Gastrocnemius medialis (tissue), 4 donors: Measurements from ENCODE around the gene STK17A. TPM values are rescaled to one million over a fixed set of nuclear protein-coding genes. Genes with fewer than 3 reads are reported as not detected.

Experiments used
- ATAC-seq, 2 donors: fragments of 150-250 bp; one replicate each; pipeline ENCODE4 v1.9.1; 2016
- DNase-seq, 2 donors: peaks; one replicate each; pipeline ENCODE4 v3.0.0-alpha.2; 2019
- H3K27ac ChIP-seq, 4 donors: fragments of 200-600 bp; sonication (generic); 1 replicate in 1 of 4; 2 replicates in 3 of 4; pipeline ENCODE4 v1.5.1; 2016 to 2018; ENCODE audit warnings: mild to moderate bottlenecking in 2 of 4, moderate library complexity in 1 of 4
- H3K27me3 ChIP-seq, 3 donors: fragments of 200-600 bp; sonication (generic) in 2 of 3; 1 replicate in 1 of 3; 2 replicates in 2 of 3; pipeline versions ENCODE4 v1.5.1 to v1.6.0; 2016 to 2019; ENCODE audit warnings: mild to moderate bottlenecking in 1 of 3, moderate library complexity in 1 of 3
- H3K36me3 ChIP-seq, 2 donors: fragments of 200-600 bp; sonication (generic) in 1 of 2; one replicate each; pipeline ENCODE4 v1.5.1; 2017 to 2018
- H3K4me1 ChIP-seq, 2 donors: fragments of 200-600 bp; sonication (generic) in 1 of 2; one replicate each; pipeline ENCODE4 v1.5.1; 2016 to 2017; ENCODE audit warnings: mild to moderate bottlenecking in 2 of 2
- H3K4me3 ChIP-seq, 4 donors: fragments of 200-600 bp; sonication (generic) in 3 of 4; 1 replicate in 1 of 4; 2 replicates in 3 of 4; pipeline ENCODE4 v1.5.1; 2016 to 2019; ENCODE audit warnings: mild to moderate bottlenecking in 2 of 4
- H3K9me3 ChIP-seq, 3 donors: fragments of 200-600 bp; sonication (generic) in 2 of 3; 1 replicate in 1 of 3; 2 replicates in 2 of 3; pipeline ENCODE4 v1.5.1; 2016 to 2019
- POLR2A ChIP-seq, 2 donors: fragments of 450-650 bp; IDR thresholded peaks; one replicate each; pipeline ENCODE4 v1.6.1; 2017; ENCODE audit warnings: antibody characterized with exemption in 2 of 2, mild to moderate bottlenecking in 2 of 2, moderate library complexity in 2 of 2
- in situ Hi-C, 4 donors: fragments of 200-750 bp; cut with MboI; loops; one replicate each; pipeline versions ENCODE4 v1.15.0 to v1.8.0; 2017; ENCODE audit warnings: low sequenced_read_pairs in 4 of 4
- intact Hi-C: fragments of 100-400 bp; cut with DNase I; formaldehyde crosslinking; loops from one replicate; pipeline ENCODE4 v1.15.1; 2023; ENCODE audit warnings: low total_unique reads
- total RNA-seq, 4 donors: library from RNA; depleted of rRNA; stranded (reverse); fragments of >200 nt; gene quantifications; one replicate each; pipeline versions ENCODE4 v1.1.0 to v1.2.3, GENCODE V29; 2016
- TF ChIP-seq, protein P1 (sequence below), 5 experiments: fragments of 450-650 bp in 3 of 5; fragments of 200-600 bp in 2 of 5; sonication (generic) in 2 of 5; IDR thresholded peaks in 4 of 5; conservative IDR thresholded peaks in 1 of 5; 1 replicate in 4 of 5; 2 replicates in 1 of 5; pipeline ENCODE4 v1.5.1; 2016 to 2019; ENCODE audit warnings: antibody characterized with exemption in 5 of 5, mild to moderate bottlenecking in 3 of 5, moderate library complexity in 3 of 5

Gene STK17A
- total RNA-seq, 4 donors from 2014 or later, result 19.7 to 22.3 (median 21.4) TPM

DNA sequence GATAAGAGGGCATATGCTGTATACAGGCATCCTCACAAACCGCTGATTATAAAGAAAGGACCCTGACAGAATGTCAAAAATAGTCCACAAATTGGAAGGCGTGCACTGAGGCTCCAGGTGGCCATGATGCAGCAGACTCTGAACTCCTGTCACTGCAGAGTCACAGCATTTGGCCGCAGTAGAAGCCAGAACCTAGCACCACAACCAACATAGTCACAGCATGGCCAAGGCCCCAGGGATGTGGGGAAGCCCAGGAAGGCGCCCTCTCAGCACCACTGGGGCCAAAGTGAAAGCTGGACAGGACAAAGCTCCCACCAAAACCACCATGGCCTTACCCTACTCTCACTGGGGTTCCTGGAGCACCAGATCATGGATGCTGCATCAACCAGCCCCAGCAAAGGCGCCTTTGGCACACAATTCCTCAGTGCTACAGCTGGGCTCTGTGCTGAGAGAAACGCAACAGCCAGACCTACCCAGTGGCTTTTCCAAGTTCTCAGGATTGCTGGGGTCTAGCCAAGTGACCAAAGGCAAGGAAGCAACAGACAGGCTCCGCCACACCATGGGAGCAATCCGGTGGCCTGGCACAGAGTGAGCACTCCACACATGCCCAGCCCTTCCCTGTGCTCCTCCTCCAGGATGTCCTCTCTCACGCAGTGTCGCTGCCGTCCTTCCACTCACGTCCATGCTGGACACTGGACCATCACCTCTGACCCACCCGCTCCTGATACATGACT lies 60.2 kb downstream of the STK17A start:
- Histone ChIP-seq H3K4me3 (no peak overlapping the region), H3K4me1 (peaks cover 29 to 31% of the 10 kb centered on the region in 2 donors), H3K27me3 (no peaks in the 10 kb centered on the region), H3K9me3 (no peaks in the 10 kb centered on the region), H3K36me3 (peaks cover 0 to 27% of the 10 kb centered on the region in 2 donors), H3K27ac (no peak overlapping the region)
- intact Hi-C loops, result no loop called here
- ATAC-seq, result no peak
- TF ChIP-seq POLR2A (IDR thresholded peaks at IDR 0.05), result no peak
- TF ChIP-seq, protein P1, sequence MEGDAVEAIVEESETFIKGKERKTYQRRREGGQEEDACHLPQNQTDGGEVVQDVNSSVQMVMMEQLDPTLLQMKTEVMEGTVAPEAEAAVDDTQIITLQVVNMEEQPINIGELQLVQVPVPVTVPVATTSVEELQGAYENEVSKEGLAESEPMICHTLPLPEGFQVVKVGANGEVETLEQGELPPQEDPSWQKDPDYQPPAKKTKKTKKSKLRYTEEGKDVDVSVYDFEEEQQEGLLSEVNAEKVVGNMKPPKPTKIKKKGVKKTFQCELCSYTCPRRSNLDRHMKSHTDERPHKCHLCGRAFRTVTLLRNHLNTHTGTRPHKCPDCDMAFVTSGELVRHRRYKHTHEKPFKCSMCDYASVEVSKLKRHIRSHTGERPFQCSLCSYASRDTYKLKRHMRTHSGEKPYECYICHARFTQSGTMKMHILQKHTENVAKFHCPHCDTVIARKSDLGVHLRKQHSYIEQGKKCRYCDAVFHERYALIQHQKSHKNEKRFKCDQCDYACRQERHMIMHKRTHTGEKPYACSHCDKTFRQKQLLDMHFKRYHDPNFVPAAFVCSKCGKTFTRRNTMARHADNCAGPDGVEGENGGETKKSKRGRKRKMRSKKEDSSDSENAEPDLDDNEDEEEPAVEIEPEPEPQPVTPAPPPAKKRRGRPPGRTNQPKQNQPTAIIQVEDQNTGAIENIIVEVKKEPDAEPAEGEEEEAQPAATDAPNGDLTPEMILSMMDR (IDR thresholded peaks at IDR 0.05 in 4 of 5, conservative IDR thresholded peaks at IDR 0.05 in 1 of 5), result no peak
- in situ Hi-C loops, result no loop called here
- DNase-seq, result no peak

DNA sequence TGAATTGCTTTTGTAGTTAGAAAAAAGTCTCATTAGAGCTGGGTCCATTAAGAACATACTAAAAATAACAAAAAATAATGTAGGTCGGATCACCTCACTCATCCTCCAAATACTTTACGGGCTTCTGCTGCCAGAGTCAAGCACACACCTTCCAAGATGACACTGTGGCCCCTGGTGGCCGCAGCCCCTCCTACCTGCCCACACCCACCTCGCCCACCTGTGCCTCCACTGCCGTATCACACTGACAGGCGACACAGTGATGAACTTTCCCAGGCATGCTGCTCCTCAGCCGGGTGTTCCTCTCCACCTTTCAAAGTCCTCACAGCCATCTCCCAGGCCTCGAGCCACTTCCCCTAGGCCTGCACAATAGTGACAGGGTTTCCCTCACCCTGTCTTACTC lies 60.9 kb downstream of the STK17A start:
- Histone ChIP-seq H3K27me3 (no peaks in the 10 kb centered on the region), H3K36me3 (peaks cover 0 to 25% of the 10 kb centered on the region in 2 donors), H3K4me3 (no peak overlapping the region), H3K9me3 (no peaks in the 10 kb centered on the region), H3K4me1 (peaks cover 36 to 39% of the 10 kb centered on the region in 2 donors), H3K27ac (no peak overlapping the region)
- DNase-seq, result no peak
- in situ Hi-C loops (no loop called here), intact Hi-C loops (no loop called here)
- no peak for ATAC-seq
- TF ChIP-seq, protein P1 (IDR thresholded peaks at IDR 0.05 in 4 of 5, conservative IDR thresholded peaks at IDR 0.05 in 1 of 5), result no peak
- no peak for TF ChIP-seq POLR2A (IDR thresholded peaks at IDR 0.05)

DNA sequence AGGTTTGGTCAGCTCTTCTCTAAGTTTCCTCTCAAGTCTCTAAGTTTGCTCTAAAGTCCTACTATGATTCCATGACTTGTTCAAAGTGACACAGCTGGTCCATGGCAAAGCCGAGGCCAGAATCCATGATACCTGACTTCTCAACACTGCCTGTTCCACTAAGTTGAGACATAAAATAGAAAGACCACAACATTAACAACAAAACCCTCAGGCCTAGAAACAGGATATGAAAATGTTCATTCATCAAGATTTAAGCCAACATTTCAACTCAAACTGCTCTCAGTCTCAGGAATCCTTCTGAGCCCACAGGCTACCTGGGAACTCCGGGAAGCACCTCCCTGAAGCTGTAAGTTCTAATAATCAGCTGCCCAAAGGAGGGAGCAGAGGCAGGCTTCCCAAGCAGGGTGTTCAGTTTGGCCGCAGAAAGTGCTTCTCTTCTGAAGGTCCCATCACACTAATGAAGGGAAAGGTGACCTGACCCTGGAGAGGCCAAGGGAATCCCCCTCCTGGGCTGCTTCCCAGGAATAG lies 62.9 kb downstream of the STK17A start:
- Histone ChIP-seq H3K9me3 (no peaks in the 10 kb centered on the region), H3K27ac (peak overlapping the region; percentile 9 to 83 (median 80)), H3K27me3 (no peaks in the 10 kb centered on the region), H3K36me3 (peaks cover 0 to 14% of the 10 kb centered on the region in 2 donors), H3K4me1 (peaks cover 39 to 45% of the 10 kb centered on the region in 2 donors), H3K4me3 (no peak overlapping the region)
- in situ Hi-C loops (no loop called here), intact Hi-C loops (loop anchor here (5.0 kb wide), 1 partner anchor 57 kb away; no protein-coding TSS in a partner anchor)
- ATAC-seq, result no peak
- no peak for DNase-seq
- TF ChIP-seq POLR2A (IDR thresholded peaks at IDR 0.05), result no peak
- TF ChIP-seq, protein P1 (IDR thresholded peaks at IDR 0.05 in 4 of 5, conservative IDR thresholded peaks at IDR 0.05 in 1 of 5), result no peak

DNA sequence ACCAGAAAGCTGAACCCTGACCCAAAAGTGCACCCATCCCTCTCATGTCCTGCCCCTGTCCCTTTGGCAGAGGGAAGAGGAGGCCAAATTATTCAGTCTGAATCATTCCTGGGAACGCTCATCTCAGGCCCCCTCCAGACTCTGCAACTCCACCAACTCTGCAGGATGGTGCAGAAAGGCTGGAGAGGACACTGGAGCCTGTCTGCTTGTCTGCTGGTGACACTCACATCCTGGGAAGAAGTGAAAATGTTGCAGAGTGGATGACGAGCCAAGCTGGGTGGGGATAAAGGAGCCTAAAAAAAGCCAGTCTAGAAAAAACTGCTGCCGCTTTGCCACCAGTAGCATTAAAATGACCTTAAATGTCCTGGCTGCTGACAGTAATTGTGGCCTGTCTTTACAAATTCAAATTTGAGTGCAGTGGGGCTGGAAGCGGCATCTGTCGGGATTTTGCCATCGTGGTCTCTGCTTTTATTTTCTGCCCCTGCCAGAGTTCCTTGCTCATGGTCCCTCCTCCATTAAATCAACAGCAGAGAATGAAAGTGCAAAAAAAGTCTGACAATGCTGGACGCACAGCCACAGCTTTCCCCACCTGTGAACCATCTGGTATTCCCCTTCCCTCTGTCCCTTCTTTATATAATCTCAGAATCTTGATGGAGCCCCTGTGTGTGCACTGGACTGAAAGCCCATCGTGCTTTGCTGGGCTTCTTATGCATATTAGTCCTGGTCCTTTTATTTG lies 63.9 kb downstream of the STK17A start:
- intact Hi-C loops, result loop anchor here (5.0 kb wide), 1 partner anchor 56 kb away; no protein-coding TSS in a partner anchor
- Histone ChIP-seq H3K4me3 (no peak overlapping the region), H3K27me3 (no peaks in the 10 kb centered on the region), H3K9me3 (no peaks in the 10 kb centered on the region), H3K27ac (peak overlapping the region; percentile 59 to 83 (median 80)), H3K36me3 (peaks cover 0 to 10% of the 10 kb centered on the region in 2 donors), H3K4me1 (peaks cover 45 to 55% of the 10 kb centered on the region in 2 donors)
- in situ Hi-C loops, result no loop called here
- TF ChIP-seq POLR2A (IDR thresholded peaks at IDR 0.05), result no peak
- DNase-seq, result no peak
- no peak for ATAC-seq

DNA sequence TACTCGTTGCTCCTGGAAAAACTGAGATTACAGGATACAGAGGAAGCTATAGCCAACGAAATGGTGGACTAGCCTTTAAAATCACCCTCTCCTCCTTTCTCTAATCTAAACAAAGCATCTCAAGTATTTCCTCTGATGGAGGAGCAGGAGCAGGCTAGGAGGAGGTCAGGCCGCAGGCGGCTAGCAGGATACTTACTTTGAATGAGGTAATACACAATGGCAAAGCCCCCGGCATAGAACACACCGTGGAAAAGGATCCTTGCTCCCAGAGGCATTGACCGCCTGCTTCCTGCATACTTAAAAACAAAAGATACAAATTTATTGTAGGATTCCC lies 64.4 kb downstream of the STK17A start:
- no peak for DNase-seq
- Histone ChIP-seq H3K36me3 (peaks cover 0 to 10% of the 10 kb centered on the region in 2 donors), H3K27me3 (no peaks in the 10 kb centered on the region), H3K27ac (peak overlapping the region; percentile 59 to 83 (median 80)), H3K4me3 (peak overlapping the region in 1 of 4 donors; percentile 39), H3K4me1 (peaks cover 45 to 56% of the 10 kb centered on the region in 2 donors), H3K9me3 (no peaks in the 10 kb centered on the region)
- TF ChIP-seq, protein P1 (IDR thresholded peaks at IDR 0.05 in 4 of 5, conservative IDR thresholded peaks at IDR 0.05 in 1 of 5), result no peak
- no peak for TF ChIP-seq POLR2A (IDR thresholded peaks at IDR 0.05)
- intact Hi-C loops (loop anchor here (5.0 kb wide), 1 partner anchor 55 kb away; no protein-coding TSS in a partner anchor), in situ Hi-C loops (no loop called here)
- ATAC-seq, result no peak
